Tibial nerve (tissue), 4 donors: Measurements from ENCODE around the gene SORL1-AS1.

Experiments used
- DNase-seq, 2 donors: peaks; one replicate each; pipeline ENCODE4 v3.0.0-alpha.2; 2019; ENCODE audit warnings: low spot score in 2 of 2
- H3K27ac ChIP-seq, 4 donors: fragments of 200-600 bp; sonication (generic) in 3 of 4; one replicate each; pipeline ENCODE4 v1.5.1; 2017 to 2019; ENCODE audit warnings: mild to moderate bottlenecking in 1 of 4
- H3K27me3 ChIP-seq, 2 donors: fragments of 200-600 bp; sonication (generic) in 1 of 2; one replicate each; pipeline versions ENCODE4 v1.5.1 to v1.6.0; 2017 to 2019
- H3K36me3 ChIP-seq, 3 donors: fragments of 200-600 bp; sonication (generic); one replicate each; pipeline ENCODE4 v1.5.1; 2018 to 2019
- H3K4me1 ChIP-seq, 4 donors: fragments of 200-600 bp; sonication (generic) in 3 of 4; one replicate each; pipeline ENCODE4 v1.5.1; 2017 to 2019
- H3K4me3 ChIP-seq, 4 donors: fragments of 200-600 bp; sonication (generic) in 3 of 4; one replicate each; pipeline ENCODE4 v1.5.1; 2017 to 2019; ENCODE audit warnings: mild to moderate bottlenecking in 1 of 4, moderate library complexity in 1 of 4
- H3K9me3 ChIP-seq, 4 donors: fragments of 200-600 bp; sonication (generic) in 3 of 4; one replicate each; pipeline ENCODE4 v1.5.1; 2017 to 2019
- CTCF ChIP-seq, 5 experiments: fragments of 200-600 bp in 3 of 5; fragments of 450-650 bp in 2 of 5; sonication (generic) in 3 of 5; IDR thresholded peaks; one replicate each; pipeline ENCODE4 v1.5.1; 2016 to 2019; ENCODE audit warnings: antibody characterized with exemption in 5 of 5, mild to moderate bottlenecking in 3 of 5, moderate library complexity in 2 of 5
- EP300 ChIP-seq, 2 donors: sonication (generic); formaldehyde crosslinking; IDR thresholded peaks; one replicate each; pipeline ENCODE4 v1.6.1; 2017; ENCODE audit warnings: antibody characterized with exemption in 2 of 2, mild to moderate bottlenecking in 1 of 2
- POLR2A ChIP-seq, 2 donors: fragments of 450-650 bp; IDR thresholded peaks; one replicate each; pipeline ENCODE4 v1.6.1; 2017; ENCODE audit warnings: antibody characterized with exemption in 2 of 2, mild to moderate bottlenecking in 2 of 2, moderate library complexity in 2 of 2
- WGBS, 2 donors: methylation state at CpG; one replicate each; pipeline ENCODE4 v1.1.5; 2018; 5-methylcytosine and 5-hydroxymethylcytosine counted together

The SORL1-AS1 gene

DNA sequence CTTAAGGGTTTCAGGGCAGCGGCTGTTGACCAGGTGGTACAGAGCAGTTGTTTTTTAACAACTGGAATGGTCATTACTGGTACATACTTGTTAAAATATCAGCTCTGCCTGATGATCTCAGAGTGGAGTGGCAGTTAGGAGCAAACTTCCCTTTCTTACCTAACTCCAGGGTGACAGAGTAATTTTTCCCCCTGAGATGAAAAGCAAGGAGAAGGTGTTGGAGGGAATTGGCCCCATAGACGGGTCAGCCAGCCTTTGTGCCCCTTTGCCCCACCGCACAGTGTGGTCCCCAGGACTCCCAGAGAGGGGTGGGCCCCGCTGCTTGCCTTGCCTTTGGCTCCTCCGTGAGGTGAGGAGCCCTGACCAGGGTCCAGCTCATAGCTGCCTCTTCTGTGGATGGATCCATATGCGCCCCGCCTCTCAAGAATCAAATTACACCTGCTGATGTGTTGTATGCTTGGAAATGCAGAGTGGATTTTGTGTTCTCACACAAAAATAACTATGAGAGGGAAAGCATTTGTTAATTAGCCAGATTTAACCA, 27.0 kb upstream of the SORL1-AS1 start:
- no peak for TF ChIP-seq POLR2A (IDR thresholded peaks at IDR 0.05)
- no peak for TF ChIP-seq EP300 (IDR thresholded peaks at IDR 0.05)
- no peak for TF ChIP-seq CTCF (IDR thresholded peaks at IDR 0.05)
- H3K4me3 ChIP-seq, result no peak overlapping the region
- no peak overlapping the region for H3K27ac ChIP-seq
- DNase-seq, result no peak
- H3K4me1 ChIP-seq, result peaks cover 0 to 15% (median 0%) of the 10 kb centered on the region in 4 donors
- no peaks in the 10 kb centered on the region for H3K36me3 ChIP-seq
- no peaks in the 10 kb centered on the region for H3K9me3 ChIP-seq
- H3K27me3 ChIP-seq, result no peaks in the 10 kb centered on the region
- 71 to 80% methylated on average over 7 of the region's 7 CpGs for WGBS, 2 donors

DNA sequence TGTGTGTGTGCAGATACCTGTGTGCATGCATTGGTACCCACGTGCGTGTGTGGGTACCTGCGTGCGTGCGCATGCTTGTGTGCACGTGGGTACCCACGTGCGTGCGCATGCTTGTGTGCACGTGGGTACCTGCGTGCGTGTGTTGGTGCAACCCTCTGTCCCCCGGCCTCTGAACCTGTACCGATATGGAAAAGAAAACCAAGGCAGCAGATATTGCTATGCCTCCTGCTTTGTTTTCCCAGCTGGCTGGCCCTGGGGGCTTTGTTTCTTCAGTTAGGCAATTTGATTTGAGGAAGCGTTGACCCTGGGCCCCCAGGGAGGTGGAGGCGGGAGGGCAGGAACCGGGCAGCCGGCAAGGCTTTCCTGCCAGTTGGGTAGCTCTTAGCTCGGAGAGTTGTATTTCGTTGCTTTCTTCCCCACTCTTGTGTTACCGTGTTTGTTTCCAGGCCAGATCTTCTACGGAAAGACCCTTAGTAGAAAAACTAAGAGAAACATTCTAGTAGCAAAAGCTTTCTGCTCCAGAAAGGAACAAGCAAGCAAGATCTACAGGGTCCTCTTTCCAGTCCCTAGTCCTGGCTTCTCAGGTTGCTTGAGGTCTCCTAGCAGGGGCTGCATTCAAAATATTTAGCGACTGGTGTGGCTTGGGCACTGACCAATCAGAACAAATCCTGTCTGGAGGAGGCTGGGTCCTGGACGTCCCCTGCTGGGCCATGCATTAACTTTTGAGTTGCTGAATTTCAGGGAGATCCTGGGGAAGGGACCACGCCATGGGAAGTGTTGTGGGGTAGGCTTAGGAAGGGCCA, 26.3 kb upstream of the SORL1-AS1 start:
- TF ChIP-seq POLR2A (IDR thresholded peaks at IDR 0.05), result no peak
- no peak for TF ChIP-seq EP300 (IDR thresholded peaks at IDR 0.05)
- no peak for TF ChIP-seq CTCF (IDR thresholded peaks at IDR 0.05)
- Histone ChIP-seq H3K27me3 (no peaks in the 10 kb centered on the region), H3K4me3 (no peak overlapping the region), H3K4me1 (peaks cover 0 to 15% (median 0%) of the 10 kb centered on the region in 4 donors), H3K9me3 (no peaks in the 10 kb centered on the region), H3K27ac (no peak overlapping the region), H3K36me3 (no peaks in the 10 kb centered on the region)
- 11 to 42% methylated on average over 16 to 25 of the region's 25 CpGs for WGBS, 2 donors
- DNase-seq, result no peak

DNA sequence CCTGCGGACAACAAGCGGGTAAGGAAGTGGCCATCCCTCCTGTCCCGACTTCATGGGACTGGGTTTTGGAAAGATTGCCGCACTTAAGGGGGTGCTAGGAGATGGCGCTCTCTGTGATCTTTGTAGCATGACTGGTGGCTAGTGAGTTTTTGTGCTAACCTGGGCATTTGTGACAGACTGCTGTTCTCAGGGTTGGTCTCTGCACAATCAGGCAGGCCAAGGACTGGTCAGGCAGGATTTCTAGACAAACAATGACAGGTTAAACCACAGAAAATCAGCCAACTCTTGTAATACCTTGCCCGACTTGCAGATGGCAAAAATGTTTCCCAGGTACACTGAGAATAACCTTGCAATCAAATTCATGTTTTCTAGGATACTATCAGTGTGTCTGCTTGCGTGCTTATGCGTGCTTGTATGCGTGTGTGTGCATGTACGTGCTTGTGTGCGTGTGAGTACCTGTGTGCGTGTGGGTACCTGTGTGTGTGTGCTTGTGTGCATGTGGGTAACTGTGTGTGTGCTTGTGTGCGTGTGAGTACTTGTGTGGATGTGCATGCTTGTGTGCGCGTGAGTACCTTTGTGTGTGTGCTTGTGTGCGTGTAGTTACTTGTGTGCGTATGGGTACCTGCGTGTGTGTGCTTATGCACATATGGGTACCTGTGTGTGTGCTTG, 25.6 kb upstream of the SORL1-AS1 start:
- H3K27ac ChIP-seq, result no peak overlapping the region
- peaks cover 0 to 15% (median under 1%) of the 10 kb centered on the region in 4 donors for H3K4me1 ChIP-seq
- H3K36me3 ChIP-seq, result no peaks in the 10 kb centered on the region
- H3K4me3 ChIP-seq, result no peak overlapping the region
- TF ChIP-seq CTCF (IDR thresholded peaks at IDR 0.05), result no peak
- TF ChIP-seq EP300 (IDR thresholded peaks at IDR 0.05), result no peak
- no peak for TF ChIP-seq POLR2A (IDR thresholded peaks at IDR 0.05)
- no peaks in the 10 kb centered on the region for H3K9me3 ChIP-seq
- no peaks in the 10 kb centered on the region for H3K27me3 ChIP-seq
- 93 to 94% methylated on average over 18 of the region's 18 CpGs for WGBS, 2 donors
- DNase-seq, result no peak

DNA sequence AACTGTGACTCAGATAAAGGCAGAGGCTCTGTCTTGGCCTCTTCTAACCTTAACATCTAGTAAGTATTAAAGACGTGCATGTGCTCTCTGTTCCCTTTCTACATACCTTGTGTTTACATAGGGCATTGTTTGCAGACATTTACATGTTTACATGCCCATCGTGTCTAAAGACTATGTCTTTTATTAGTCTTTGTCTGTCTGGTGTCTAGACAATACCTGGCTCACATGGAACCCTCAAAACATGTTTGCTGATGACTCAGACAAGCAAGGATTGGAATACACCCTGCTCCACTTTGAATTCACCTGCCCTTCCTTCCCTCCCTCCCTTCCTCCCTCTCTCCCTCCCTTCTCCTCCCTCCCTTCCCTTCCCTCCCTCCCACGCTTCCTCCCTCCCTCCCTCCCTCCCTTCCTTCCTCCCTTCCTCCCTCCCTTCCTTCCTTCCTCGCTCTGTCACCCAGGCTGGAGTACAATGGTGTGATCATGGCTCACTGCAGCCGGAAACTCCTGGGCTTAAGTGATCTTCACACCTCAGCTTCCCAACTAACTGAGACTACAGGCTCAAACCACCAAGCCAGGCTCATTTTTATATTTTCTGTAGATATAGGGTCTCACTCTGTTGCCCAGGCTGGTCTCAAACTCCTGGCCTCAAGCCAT, 23.7 kb upstream of the SORL1-AS1 start:
- no peaks in the 10 kb centered on the region for H3K27me3 ChIP-seq
- H3K36me3 ChIP-seq, result no peaks in the 10 kb centered on the region
- no peaks in the 10 kb centered on the region for H3K9me3 ChIP-seq
- TF ChIP-seq EP300 (IDR thresholded peaks at IDR 0.05) (no peak), CTCF (IDR thresholded peaks at IDR 0.05) (no peak), POLR2A (IDR thresholded peaks at IDR 0.05) (no peak)
- no peak for DNase-seq
- H3K27ac ChIP-seq, result no peak overlapping the region
- 67 to 69% methylated on average over 5 of the region's 5 CpGs for WGBS, 2 donors
- H3K4me3 ChIP-seq, result no peak overlapping the region
- H3K4me1 ChIP-seq, result peaks cover 0 to 8% (median 3%) of the 10 kb centered on the region in 4 donors
